ENCODE data around the gene BCAS3.

BCAS3 gene

DNA sequence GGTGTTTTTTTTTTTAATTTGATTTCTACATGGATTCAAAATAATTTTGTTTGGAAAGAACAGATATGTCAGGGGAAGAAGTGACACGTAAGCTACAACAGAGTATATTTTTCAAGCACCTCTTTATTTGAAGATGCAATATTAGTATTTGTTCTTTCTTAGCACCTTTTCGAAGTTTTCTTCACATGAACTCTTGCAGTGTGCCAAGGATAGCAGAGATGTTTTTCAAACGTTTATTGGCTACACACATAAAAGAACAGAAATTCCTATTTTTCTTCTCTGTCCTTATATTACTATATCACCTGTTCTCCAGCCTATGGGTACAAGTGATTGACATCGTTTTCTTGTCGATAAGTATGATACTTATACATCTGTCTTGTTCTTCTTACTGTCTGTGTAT, 529.3 kb downstream of the BCAS3 start:
- TF ChIP-seq POLR2AphosphoS5 (IDR thresholded peaks at IDR 0.05; ENCODE audit: low read depth, low read length) (no peak), TAF1 (IDR thresholded peaks at IDR 0.05; ENCODE audit: low read depth, low read length) (no peak), PAX5 (IDR thresholded peaks at IDR 0.05; ENCODE audit: insufficient read depth, low read length, severe bottlenecking) (no peak), POU2F2 (IDR thresholded peaks at IDR 0.05; ENCODE audit: low read depth, low read length) (no peak), POLR2A (IDR thresholded peaks at IDR 0.05; ENCODE audit: low read depth, low read length) (no peak), SPI1 (IDR thresholded peaks at IDR 0.05; ENCODE audit: low read depth, low read length) (no peak)
- no peak for DNase-seq (ENCODE audit: insufficient read length, low spot score)
- FAIRE-seq: no peak

GRCh38 chr17:61208301-61209105, 530.9 kb downstream of the BCAS3 start:
- no peak for DNase-seq (ENCODE audit: insufficient read length, low spot score)

GRCh38 chr17:61209106-61209439, 531.4 kb downstream of the BCAS3 start:
- TF ChIP-seq TAF1 (IDR thresholded peaks at IDR 0.05; ENCODE audit: low read depth, low read length): no peak
- no peak for TF ChIP-seq POLR2A (IDR thresholded peaks at IDR 0.05; ENCODE audit: low read depth, low read length)
- TF ChIP-seq SPI1 (IDR thresholded peaks at IDR 0.05; ENCODE audit: low read depth, low read length): no peak
- no peak for TF ChIP-seq POU2F2 (IDR thresholded peaks at IDR 0.05; ENCODE audit: low read depth, low read length)
- no peak for TF ChIP-seq PAX5 (IDR thresholded peaks at IDR 0.05; ENCODE audit: insufficient read depth, low read length, severe bottlenecking)
- no peak for TF ChIP-seq POLR2AphosphoS5 (IDR thresholded peaks at IDR 0.05; ENCODE audit: low read depth, low read length)
- no peak for DNase-seq (ENCODE audit: insufficient read length, low spot score)
- FAIRE-seq: no peak

More at GRCh38 chr17:61208301-61209105, 530.9 kb downstream of the BCAS3 start:
- no peak for TF ChIP-seq POLR2AphosphoS5 (IDR thresholded peaks at IDR 0.05; ENCODE audit: low read depth, low read length)
- TF ChIP-seq POU2F2 (IDR thresholded peaks at IDR 0.05; ENCODE audit: low read depth, low read length): no peak
- TF ChIP-seq POLR2A (IDR thresholded peaks at IDR 0.05; ENCODE audit: low read depth, low read length): no peak
- TF ChIP-seq PAX5 (IDR thresholded peaks at IDR 0.05; ENCODE audit: insufficient read depth, low read length, severe bottlenecking): no peak
- no peak for TF ChIP-seq SPI1 (IDR thresholded peaks at IDR 0.05; ENCODE audit: low read depth, low read length)
- TF ChIP-seq TAF1 (IDR thresholded peaks at IDR 0.05; ENCODE audit: low read depth, low read length): no peak
- FAIRE-seq: no peak

- FAIRE-seq: no peak
- DNase-seq (ENCODE audit: insufficient read length, low spot score): no peak
- TF ChIP-seq PAX5 (IDR thresholded peaks at IDR 0.05; ENCODE audit: insufficient read depth, low read length, severe bottlenecking) (no peak), POLR2AphosphoS5 (IDR thresholded peaks at IDR 0.05; ENCODE audit: low read depth, low read length) (no peak), SPI1 (IDR thresholded peaks at IDR 0.05; ENCODE audit: low read depth, low read length) (no peak), TAF1 (IDR thresholded peaks at IDR 0.05; ENCODE audit: low read depth, low read length) (no peak), POU2F2 (IDR thresholded peaks at IDR 0.05; ENCODE audit: low read depth, low read length) (no peak), POLR2A (IDR thresholded peaks at IDR 0.05; ENCODE audit: low read depth, low read length) (no peak)
Observed at GRCh38 chr17:61209525-61209924, 531.9 kb downstream of the BCAS3 start.

- DNase-seq (ENCODE audit: insufficient read length, low spot score): no peak
- no peak for FAIRE-seq
- TF ChIP-seq PAX5 (IDR thresholded peaks at IDR 0.05; ENCODE audit: insufficient read depth, low read length, severe bottlenecking): no peak
- no peak for TF ChIP-seq TAF1 (IDR thresholded peaks at IDR 0.05; ENCODE audit: low read depth, low read length)
- TF ChIP-seq POLR2A (IDR thresholded peaks at IDR 0.05; ENCODE audit: low read depth, low read length): no peak
- no peak for TF ChIP-seq POU2F2 (IDR thresholded peaks at IDR 0.05; ENCODE audit: low read depth, low read length)
- no peak for TF ChIP-seq SPI1 (IDR thresholded peaks at IDR 0.05; ENCODE audit: low read depth, low read length)
- no peak for TF ChIP-seq POLR2AphosphoS5 (IDR thresholded peaks at IDR 0.05; ENCODE audit: low read depth, low read length)
Observed at GRCh38 chr17:61211236-61211635, 533.6 kb downstream of the BCAS3 start.

DNA sequence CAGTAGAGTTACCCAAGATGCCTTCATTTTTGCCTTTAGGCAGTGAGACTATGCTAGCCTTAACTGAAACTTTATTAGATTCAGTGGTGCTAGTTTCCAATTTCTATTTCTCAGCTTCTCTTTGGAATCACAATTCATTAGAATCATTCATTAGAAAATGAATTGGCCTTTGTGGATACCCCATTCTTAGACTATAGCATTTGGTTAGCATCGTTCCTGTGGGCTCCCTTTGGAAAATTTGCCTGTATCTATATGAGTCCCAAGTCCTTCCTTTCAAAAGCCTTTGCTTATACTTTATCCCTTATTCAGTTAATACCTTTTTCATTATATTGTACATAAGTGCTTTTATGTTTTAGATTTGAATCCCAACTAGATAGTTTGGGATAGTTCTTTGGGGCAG, 535.0 kb downstream of the BCAS3 start:
- TF ChIP-seq PAX5 (IDR thresholded peaks at IDR 0.05; ENCODE audit: insufficient read depth, low read length, severe bottlenecking) (no peak), POLR2A (IDR thresholded peaks at IDR 0.05; ENCODE audit: low read depth, low read length) (no peak), POU2F2 (IDR thresholded peaks at IDR 0.05; ENCODE audit: low read depth, low read length) (no peak), SPI1 (IDR thresholded peaks at IDR 0.05; ENCODE audit: low read depth, low read length) (no peak), POLR2AphosphoS5 (IDR thresholded peaks at IDR 0.05; ENCODE audit: low read depth, low read length) (no peak), TAF1 (IDR thresholded peaks at IDR 0.05; ENCODE audit: low read depth, low read length) (no peak)
- DNase-seq (ENCODE audit: insufficient read length, low spot score) (no peak), FAIRE-seq (no peak)

- DNase-seq (ENCODE audit: insufficient read length, low spot score) (no peak), FAIRE-seq (no peak)
- TF ChIP-seq SPI1 (IDR thresholded peaks at IDR 0.05; ENCODE audit: low read depth, low read length) (no peak), POLR2A (IDR thresholded peaks at IDR 0.05; ENCODE audit: low read depth, low read length) (no peak), POLR2AphosphoS5 (IDR thresholded peaks at IDR 0.05; ENCODE audit: low read depth, low read length) (no peak), PAX5 (IDR thresholded peaks at IDR 0.05; ENCODE audit: insufficient read depth, low read length, severe bottlenecking) (no peak), TAF1 (IDR thresholded peaks at IDR 0.05; ENCODE audit: low read depth, low read length) (no peak), POU2F2 (IDR thresholded peaks at IDR 0.05; ENCODE audit: low read depth, low read length) (no peak)
Observed at GRCh38 chr17:61214753-61215152, 537.1 kb downstream of the BCAS3 start.

GRCh38 chr17:61216066-61216465, 538.4 kb downstream of the BCAS3 start:
- FAIRE-seq (no peak), DNase-seq (ENCODE audit: insufficient read length, low spot score) (no peak)
- TF ChIP-seq TAF1 (IDR thresholded peaks at IDR 0.05; ENCODE audit: low read depth, low read length) (no peak), SPI1 (IDR thresholded peaks at IDR 0.05; ENCODE audit: low read depth, low read length) (no peak), POLR2AphosphoS5 (IDR thresholded peaks at IDR 0.05; ENCODE audit: low read depth, low read length) (no peak), POU2F2 (IDR thresholded peaks at IDR 0.05; ENCODE audit: low read depth, low read length) (no peak), PAX5 (IDR thresholded peaks at IDR 0.05; ENCODE audit: insufficient read depth, low read length, severe bottlenecking) (no peak), POLR2A (IDR thresholded peaks at IDR 0.05; ENCODE audit: low read depth, low read length) (no peak)

- TF ChIP-seq POU2F2 (IDR thresholded peaks at IDR 0.05; ENCODE audit: low read depth, low read length): no peak
- no peak for TF ChIP-seq SPI1 (IDR thresholded peaks at IDR 0.05; ENCODE audit: low read depth, low read length)
- no peak for TF ChIP-seq POLR2AphosphoS5 (IDR thresholded peaks at IDR 0.05; ENCODE audit: low read depth, low read length)
- no peak for TF ChIP-seq POLR2A (IDR thresholded peaks at IDR 0.05; ENCODE audit: low read depth, low read length)
- no peak for TF ChIP-seq PAX5 (IDR thresholded peaks at IDR 0.05; ENCODE audit: insufficient read depth, low read length, severe bottlenecking)
- TF ChIP-seq TAF1 (IDR thresholded peaks at IDR 0.05; ENCODE audit: low read depth, low read length): no peak
- no peak for FAIRE-seq
- DNase-seq (ENCODE audit: insufficient read length, low spot score): no peak
Observed at GRCh38 chr17:61217878-61218437, 540.3 kb downstream of the BCAS3 start.
